CD4-positive, alpha-beta T cell treated with Interleukin-15 for 1 hour (primary cell): ENCODE data around the gene CADPS.

Source experiments
- DNase-seq: peaks from one replicate; pipeline ENCODE4 v3.0.0-alpha.2; 2020

The CADPS gene

DNA sequence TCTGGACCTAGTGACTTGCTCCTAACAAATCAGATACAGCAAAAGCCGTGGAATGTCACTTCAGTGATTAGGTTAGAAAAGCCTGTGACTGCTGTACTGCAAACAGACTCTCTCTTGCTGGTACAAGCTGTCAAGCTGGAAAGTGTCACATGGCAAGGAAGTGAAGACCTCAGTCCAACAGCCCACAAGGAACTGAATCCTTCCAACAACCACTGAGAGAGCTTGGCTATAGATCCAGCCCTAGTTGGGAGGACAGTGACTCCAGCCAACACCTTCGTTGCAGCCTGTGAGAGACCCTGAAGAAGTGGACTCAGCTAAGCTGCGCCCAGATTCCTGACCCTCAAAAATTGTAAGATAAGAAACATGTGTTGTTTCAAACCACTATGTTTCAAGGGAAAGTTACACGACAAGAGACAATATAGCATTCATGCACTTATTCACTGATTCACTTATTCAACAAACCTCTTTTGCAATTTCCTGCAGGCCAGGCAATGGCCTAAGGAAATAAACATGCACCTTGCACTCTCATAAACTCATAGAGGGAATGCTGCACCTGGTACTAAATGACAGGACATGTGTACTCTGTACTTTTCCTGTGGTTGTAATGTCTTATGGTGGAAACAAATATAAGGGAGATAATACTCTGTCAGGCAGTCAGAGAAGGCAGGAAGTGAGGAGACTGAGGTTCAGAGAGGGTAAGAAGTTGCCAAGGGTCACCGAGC, 142.9 kb downstream of the CADPS start:
- no peak for DNase-seq

DNA sequence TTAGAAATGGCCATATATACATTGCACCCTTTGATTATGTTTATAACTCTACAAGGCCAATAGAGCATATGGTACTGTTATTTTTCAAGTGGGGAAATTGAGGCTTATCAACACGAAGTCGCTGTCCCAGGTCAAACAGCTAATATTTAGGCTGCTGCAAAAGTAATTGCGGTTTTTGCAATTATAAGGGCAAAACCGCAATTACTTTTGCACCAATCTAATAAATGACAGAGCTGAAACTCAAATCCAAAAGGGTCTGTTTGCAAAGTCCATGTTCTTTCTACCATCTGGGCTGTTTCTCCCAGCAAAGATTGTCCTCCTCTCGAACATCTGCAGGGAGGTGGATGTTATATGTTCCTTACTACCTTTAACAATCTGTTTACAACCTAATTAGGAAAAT, 147.2 kb downstream of the CADPS start:
- no peak for DNase-seq

- DNase-seq: no peak
Measured at GRCh38 chr3:62727536-62727935, 147.7 kb downstream of the CADPS start.

GRCh38 chr3:62724503-62724902, 150.7 kb downstream of the CADPS start:
- no peak for DNase-seq

DNA sequence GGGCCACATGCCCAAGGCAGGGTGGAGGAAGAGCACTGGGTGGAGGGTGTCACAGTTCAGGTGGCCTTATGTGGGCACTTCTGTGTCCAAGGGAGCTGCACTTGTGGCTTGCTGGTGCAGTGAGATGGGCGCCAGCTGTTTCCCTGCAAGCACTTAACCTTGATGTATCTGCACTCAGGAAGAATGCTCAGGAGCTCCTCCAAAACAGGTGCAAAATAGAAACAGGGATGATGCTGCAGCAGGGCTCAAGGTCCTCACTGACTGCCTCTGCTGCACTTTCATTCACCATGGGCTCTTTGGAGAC, 151.3 kb downstream of the CADPS start:
- no peak for DNase-seq

DNA sequence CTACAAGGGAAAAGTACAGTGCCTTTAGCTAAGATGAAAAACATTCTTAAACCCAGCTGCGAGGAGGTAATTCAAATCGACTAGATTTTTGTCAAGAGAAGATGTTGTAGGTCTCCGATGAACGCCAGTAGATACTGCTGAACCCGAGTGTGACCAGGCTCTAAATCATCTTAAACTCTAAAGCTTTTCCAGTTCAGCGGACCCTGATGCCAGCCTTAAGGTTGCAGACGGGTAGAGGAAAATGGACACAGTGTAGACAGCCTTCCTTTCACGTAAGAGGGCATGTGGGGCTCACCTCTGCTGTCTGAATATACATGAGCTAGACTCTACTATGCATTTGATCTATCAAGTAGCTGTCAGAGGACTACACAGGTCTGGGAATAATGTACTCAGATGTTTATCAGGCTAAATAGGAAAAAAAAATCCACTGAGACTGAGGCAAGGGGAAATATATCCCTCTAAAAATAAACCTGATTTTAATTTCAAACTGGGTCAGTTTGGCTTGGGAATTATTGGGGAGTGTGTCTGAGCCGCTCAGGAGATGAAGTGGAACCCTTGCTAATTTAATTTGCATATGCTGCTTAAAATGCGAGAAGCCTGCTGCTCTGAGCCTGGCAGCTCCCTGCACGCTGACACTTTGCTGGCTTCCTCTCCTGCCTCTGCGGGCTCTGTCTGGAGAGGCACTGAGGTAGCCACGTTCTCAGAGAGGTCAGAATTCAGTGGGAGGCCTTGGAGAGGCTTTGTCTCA, 151.9 kb downstream of the CADPS start:
- DNase-seq: no peak

GRCh38 chr3:62722344-62722743, 152.9 kb downstream of the CADPS start:
- DNase-seq: no peak

DNA sequence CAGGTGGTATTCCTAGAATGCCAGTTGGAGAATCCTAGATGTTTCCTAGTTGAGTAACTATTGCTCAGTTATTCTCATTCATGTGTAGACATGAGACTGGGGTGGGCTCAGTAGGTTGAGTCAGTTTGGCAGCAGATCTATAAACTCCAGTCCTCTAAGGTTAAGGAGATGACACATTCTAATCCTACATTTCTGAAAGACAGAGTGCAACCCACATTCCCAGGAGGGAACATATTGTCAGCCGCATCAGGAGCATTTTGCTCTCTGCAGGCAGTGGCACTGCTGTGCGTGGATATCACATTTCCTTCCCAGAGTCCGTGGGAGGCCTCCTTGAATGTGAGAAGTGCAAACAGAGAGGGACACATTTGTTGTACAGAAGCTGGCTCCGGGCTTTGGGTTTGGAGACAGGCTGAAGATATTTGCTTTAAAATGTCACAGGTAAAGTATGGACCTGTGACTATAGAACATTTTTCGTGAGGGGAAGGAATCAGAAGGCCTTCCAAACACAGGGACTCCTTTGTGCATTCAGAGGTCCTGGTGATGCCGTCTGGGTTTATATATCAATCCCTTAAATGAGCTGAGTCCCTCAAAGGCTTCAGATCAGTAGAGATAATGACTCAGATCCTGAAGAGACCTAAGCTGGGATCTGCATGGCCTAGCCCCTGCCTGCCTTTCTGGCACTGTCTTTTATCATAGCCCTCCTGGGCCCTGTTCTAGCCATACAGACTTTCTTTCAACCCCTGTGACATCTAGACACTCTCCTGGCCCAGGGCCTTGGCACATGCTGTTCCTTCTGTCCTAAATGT, 156.5 kb downstream of the CADPS start:
- no peak for DNase-seq

GRCh38 chr3:62718011-62718410, 157.2 kb downstream of the CADPS start:
- no peak for DNase-seq

GRCh38 chr3:62712746-62713145, 162.5 kb downstream of the CADPS start:
- no peak for DNase-seq

- no peak for DNase-seq
Measured at GRCh38 chr3:62710751-62711150, 164.5 kb downstream of the CADPS start.

GRCh38 chr3:62708638-62709373, 166.4 kb downstream of the CADPS start:
- no peak for DNase-seq

DNA sequence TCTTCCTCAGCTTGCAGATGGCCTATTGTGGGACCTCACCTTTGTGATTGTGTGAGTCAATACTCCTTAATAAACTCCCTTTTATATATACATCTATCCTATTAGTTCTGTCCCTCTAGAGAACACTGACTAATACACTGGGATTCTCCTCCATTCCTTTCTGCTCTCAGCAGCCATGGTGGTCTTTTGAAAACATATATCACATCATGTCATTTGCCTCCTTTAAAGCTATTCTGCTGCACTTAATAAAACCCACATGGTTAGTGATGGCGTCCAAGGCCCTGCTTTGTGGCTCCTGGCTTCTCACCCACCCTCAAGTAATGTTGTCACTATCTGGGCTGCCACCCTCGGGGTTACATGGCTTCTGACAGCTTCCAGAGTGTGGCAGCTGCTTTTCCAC, 169.5 kb downstream of the CADPS start:
- DNase-seq: no peak

DNA sequence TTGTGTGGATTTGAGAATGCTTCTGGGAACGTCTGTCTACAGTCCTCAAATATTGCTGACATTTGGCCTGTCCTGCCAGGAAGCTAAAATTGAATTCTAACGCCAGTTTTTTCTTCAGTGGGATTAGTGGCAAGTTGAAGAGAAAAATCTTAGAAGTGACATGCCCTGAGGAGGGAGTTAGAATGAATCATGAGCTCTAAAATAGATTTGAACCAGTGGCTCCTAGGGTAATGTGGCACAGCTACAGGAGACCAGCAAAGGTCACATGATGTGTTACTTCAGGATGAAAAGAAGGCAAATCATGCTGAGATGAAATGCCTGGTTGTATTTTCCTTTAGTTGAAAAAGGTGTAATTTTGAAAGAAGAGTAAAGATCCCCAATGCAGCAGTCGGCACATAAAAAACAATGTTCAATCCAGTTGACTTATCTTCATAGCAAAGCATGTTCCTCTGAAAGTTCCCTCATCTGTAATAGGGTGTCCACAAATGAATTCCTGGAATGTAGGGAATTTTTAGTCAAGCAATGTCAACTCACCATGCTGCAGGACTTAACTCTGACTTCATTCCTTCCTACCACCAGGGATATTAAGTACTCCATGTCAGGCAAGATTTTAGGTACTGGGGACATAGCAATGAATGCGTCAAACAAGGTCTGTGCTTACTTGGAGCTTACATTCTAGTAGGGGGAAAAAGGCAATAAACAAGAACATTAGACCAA, 171.6 kb downstream of the CADPS start:
- no peak for DNase-seq

DNA sequence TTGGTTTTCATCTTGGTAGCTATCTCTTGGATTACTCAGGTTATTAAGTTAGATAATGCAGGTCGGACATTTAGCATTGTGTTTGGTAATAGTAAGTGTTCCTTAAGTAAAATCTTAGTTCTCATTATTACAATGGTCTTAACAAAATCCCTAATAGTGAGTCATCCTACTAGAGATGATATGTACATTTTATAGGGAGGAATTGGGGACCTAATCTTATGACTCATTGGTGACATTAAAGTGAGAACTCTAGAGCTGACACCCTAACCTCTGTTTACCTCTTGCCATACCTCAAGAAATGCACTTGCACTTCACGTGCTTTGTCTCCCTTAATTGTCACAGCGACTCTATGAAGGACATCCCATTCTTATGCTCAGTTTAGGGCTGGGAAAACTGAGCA, 174.9 kb downstream of the CADPS start:
- no peak for DNase-seq

DNA sequence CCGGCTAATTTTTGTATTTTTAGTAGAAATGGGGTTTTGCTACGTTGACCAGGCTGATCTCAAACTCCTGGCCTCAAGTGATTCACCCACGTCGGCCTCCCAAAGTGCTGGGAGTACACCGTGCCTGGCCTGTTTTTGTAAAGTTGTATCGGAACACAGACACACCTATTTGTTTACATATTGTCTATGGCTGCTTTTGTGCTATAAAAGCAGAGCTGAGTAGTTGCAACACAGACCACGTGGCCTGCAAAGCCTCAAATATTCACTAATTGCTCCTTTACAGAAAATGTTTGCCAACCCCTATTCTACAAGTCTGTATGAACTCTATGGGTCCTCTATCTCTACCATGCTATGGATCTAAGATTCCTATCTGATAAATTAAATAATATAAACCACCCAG, 175.5 kb downstream of the CADPS start:
- DNase-seq: no peak

GRCh38 chr3:62696011-62696410, 179.2 kb downstream of the CADPS start:
- no peak for DNase-seq

- DNase-seq: no peak
Measured at GRCh38 chr3:62688812-62689211, 186.4 kb downstream of the CADPS start.

- no peak for DNase-seq
Measured at GRCh38 chr3:62688050-62688449, 187.2 kb downstream of the CADPS start.

DNA sequence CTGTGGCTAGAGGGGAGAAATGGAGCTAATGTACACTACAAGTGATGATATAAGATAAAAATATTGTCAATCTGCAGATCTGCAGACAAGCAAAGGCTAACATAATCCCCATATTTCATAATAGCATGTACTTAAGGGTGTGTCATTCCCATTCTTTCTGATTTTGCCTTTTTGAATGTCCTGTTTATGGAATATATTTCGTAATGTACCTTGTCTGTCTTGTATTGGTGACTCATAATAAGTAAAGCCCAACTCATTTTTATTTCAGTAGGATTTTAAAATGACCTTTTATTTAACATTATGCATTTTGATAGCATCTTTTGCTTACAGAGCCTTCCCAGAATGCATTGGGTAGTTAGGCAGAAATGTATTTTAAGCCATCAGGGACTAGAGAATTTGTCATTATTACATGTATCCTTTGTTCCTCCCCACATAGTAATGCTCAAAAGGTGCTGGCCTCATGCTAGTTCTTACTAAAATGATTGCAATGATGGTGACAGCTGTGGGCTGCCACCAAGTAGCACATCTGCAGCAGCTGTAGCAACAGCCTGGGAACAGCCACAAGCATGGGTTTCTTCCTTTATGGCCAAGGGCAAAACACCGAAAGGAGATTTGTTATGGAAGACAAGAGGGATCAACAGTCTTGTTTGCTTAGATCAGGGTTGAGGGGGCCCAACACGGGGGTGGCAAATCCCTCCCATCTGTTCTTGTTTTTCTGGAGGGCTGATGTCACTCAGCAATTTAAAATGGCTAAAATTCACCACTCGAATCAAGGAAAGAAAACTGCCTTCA, 188.5 kb downstream of the CADPS start:
- no peak for DNase-seq

- no peak for DNase-seq
Measured at GRCh38 chr3:62682826-62683225, 192.4 kb downstream of the CADPS start.

- no peak for DNase-seq
Measured at GRCh38 chr3:62679988-62680387, 195.2 kb downstream of the CADPS start.
